Ishikawa (cell line): ENCODE results near the gene ARID2.

Experiments used
- CREB1 ChIP-seq: IDR thresholded peaks from 2 replicates; pipeline ENCODE4 v1.6.1; 2012; ENCODE audit warnings: low read depth
- EGR1 ChIP-seq: IDR thresholded peaks from 2 replicates; pipeline ENCODE4 v1.6.1; 2012
- FOXM1 ChIP-seq: IDR thresholded peaks from 2 replicates; pipeline ENCODE4 v1.6.1; 2012; ENCODE audit warnings: low read depth, borderline replicate concordance
- RAD21 ChIP-seq: IDR thresholded peaks from 2 replicates; pipeline ENCODE4 v1.6.1; 2012; ENCODE audit warnings: low read depth
- TEAD4 ChIP-seq: IDR thresholded peaks from 2 replicates; pipeline ENCODE4 v1.6.1; 2012
- ZBTB7A ChIP-seq: IDR thresholded peaks from 2 replicates; pipeline ENCODE4 v1.6.1; 2012; ENCODE audit warnings: low read depth
- TF ChIP-seq, protein P1 (sequence below): IDR thresholded peaks from 2 replicates; pipeline ENCODE4 v1.6.1; 2012
- TF ChIP-seq, protein P2 (sequence below): IDR thresholded peaks from 2 replicates; pipeline ENCODE4 v1.6.1; 2012; ENCODE audit warnings: low read depth, mild to moderate bottlenecking

DNA sequence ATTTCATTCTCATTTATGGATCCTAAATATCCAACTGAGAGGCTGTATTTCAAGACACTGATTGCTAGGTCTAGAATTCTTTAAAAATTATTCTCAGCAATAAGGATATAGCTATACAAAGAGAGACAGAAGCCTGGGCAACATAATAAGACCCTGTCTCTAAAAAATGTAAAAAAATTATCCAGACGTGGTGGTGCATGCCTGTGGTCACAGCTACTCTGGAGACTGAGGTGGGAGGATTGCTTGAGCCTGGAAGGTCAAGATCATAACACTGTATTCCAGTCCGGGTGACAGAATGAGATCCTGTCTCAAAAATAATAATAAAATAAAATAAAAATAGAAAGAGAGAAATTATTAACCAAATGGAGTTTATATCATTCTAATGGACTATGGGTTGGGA is 20.6 kb upstream of the ARID2 start:
- TF ChIP-seq RAD21, result no peak
- no peak for TF ChIP-seq FOXM1
- TF ChIP-seq, protein P1, sequence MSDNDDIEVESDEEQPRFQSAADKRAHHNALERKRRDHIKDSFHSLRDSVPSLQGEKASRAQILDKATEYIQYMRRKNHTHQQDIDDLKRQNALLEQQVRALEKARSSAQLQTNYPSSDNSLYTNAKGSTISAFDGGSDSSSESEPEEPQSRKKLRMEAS, result no peak
- TF ChIP-seq TEAD4, result no peak
- TF ChIP-seq EGR1, result no peak
- TF ChIP-seq CREB1, result no peak
- TF ChIP-seq, protein P2, sequence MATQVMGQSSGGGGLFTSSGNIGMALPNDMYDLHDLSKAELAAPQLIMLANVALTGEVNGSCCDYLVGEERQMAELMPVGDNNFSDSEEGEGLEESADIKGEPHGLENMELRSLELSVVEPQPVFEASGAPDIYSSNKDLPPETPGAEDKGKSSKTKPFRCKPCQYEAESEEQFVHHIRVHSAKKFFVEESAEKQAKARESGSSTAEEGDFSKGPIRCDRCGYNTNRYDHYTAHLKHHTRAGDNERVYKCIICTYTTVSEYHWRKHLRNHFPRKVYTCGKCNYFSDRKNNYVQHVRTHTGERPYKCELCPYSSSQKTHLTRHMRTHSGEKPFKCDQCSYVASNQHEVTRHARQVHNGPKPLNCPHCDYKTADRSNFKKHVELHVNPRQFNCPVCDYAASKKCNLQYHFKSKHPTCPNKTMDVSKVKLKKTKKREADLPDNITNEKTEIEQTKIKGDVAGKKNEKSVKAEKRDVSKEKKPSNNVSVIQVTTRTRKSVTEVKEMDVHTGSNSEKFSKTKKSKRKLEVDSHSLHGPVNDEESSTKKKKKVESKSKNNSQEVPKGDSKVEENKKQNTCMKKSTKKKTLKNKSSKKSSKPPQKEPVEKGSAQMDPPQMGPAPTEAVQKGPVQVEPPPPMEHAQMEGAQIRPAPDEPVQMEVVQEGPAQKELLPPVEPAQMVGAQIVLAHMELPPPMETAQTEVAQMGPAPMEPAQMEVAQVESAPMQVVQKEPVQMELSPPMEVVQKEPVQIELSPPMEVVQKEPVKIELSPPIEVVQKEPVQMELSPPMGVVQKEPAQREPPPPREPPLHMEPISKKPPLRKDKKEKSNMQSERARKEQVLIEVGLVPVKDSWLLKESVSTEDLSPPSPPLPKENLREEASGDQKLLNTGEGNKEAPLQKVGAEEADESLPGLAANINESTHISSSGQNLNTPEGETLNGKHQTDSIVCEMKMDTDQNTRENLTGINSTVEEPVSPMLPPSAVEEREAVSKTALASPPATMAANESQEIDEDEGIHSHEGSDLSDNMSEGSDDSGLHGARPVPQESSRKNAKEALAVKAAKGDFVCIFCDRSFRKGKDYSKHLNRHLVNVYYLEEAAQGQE, result no peak
- TF ChIP-seq ZBTB7A, result no peak
